Measurements from ENCODE around the gene MEIOB.
"Not testable (repeated sequence)": the region's sequence is repeated elsewhere in the genome, so short reads cannot be mapped to it uniquely, and the experiment has no call there.

The MEIOB gene, protein sequence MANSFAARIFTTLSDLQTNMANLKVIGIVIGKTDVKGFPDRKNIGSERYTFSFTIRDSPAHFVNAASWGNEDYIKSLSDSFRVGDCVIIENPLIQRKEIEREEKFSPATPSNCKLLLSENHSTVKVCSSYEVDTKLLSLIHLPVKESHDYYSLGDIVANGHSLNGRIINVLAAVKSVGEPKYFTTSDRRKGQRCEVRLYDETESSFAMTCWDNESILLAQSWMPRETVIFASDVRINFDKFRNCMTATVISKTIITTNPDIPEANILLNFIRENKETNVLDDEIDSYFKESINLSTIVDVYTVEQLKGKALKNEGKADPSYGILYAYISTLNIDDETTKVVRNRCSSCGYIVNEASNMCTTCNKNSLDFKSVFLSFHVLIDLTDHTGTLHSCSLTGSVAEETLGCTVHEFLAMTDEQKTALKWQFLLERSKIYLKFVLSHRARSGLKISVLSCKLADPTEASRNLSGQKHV

DNA sequence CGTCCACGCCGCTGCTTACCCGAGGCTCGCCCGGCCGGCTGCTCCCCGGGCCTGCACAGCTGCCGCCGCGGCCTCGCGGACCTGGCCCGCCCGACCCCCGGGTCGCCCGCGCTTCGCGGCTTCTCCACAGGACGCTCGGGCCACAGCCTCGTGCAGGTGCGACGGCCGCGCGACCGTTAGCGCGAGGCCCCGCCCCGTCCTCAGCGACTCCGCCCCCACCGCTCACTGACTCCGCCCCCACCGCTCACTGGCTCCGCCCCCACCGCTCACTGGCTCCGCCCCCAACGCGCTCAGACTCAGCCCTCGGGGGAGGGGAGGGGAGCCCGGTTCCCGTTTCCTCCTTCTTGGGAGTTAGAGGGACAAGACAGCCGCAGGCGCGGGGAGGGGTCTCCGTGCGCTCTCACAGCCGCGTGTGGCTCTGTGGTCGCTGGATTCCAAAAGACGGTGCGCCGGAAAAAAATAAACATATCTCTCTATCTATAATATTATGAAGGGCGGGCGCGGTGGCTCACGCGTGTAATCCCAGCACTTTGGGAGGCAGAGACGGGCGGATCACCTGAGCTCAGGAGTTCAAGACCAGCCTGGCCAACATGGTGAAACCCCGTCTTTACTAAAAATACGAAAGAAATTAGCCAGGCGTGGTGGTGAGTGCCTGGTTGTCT, at the start of gene MEIOB:
MEIOB (minus strand) TSS at position 191 of the 662 bp plus-strand sequence. CDS start 3,989 bp downstream, outside the sequence.
- no peak for DNase-seq

DNA sequence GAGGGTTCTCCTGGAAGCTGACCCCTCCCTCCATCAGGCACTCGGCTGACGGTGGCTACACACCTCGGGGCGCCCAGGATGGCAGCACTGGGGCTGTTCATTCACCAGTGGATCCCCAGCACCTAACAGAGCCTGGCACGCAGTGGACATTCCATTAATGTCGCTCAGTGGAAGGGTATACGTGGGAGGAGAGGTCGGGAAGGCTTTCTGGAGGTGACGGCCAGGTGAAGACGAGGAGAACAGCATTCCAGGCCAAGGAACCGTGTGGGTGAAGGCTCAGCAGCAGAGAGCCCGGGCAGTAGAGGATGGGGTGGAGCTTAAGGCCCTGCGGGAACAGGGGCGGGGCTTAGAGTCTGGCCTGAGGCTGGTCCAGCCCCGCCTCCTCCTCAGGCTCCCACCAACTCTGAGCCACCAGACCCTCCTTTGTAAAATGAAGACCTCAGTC, 48.8 kb upstream of the MEIOB start:
- no peak for DNase-seq

DNA sequence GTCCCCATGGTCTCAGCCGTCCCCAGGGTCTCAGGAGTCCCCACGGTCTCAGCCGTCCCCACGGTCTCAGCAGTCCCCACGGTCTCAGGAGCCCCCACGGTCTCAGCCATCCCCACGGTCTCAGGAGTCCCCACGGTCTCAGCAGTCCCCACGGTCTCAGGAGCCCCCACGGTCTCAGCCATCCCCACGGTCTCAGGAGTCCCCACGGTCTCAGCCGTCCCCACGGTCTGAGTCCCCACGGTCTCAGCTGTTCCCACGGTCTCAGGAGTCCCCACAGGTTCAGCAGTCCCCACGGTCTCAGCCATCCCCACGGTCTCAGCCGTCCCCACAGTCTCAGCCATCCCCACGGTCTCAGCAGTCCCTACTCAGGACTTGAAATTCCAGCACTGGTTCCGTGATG, 48.2 kb upstream of the MEIOB start:
- not testable (repeated sequence) for DNase-seq

DNA sequence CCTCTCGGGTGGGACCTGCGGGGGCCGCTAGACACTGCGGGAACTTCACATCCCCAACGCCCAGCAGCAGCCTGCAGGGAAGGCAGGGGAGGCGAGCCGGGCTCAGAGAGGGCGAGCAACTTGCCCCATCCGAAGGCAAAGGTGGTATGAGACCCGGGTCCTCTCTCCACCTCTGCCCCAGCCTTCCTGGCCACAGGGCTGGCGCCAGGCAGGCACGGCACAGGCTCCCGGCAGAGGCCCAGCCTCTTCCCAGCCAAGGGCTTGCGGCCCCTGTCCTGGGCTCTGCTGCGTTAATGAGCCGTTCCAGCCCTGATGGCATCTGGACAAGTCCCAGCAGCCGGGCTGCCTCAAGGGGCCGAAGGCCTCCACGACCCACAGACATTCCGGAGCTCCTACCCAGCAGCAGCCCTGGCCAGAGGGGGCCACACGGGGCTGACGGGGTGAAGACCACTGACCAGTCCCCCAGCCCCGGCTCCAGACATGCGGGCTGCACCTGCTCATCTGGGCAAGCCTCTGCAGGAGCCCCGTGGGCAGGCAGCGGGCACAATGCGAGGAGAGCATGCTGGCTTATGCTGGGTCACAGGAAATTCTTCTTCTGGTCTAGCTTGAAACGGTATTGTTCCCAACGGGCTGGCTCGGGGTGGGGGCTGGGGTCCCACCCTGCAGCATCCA, 47.5 kb upstream of the MEIOB start:
- no peak for DNase-seq

DNA sequence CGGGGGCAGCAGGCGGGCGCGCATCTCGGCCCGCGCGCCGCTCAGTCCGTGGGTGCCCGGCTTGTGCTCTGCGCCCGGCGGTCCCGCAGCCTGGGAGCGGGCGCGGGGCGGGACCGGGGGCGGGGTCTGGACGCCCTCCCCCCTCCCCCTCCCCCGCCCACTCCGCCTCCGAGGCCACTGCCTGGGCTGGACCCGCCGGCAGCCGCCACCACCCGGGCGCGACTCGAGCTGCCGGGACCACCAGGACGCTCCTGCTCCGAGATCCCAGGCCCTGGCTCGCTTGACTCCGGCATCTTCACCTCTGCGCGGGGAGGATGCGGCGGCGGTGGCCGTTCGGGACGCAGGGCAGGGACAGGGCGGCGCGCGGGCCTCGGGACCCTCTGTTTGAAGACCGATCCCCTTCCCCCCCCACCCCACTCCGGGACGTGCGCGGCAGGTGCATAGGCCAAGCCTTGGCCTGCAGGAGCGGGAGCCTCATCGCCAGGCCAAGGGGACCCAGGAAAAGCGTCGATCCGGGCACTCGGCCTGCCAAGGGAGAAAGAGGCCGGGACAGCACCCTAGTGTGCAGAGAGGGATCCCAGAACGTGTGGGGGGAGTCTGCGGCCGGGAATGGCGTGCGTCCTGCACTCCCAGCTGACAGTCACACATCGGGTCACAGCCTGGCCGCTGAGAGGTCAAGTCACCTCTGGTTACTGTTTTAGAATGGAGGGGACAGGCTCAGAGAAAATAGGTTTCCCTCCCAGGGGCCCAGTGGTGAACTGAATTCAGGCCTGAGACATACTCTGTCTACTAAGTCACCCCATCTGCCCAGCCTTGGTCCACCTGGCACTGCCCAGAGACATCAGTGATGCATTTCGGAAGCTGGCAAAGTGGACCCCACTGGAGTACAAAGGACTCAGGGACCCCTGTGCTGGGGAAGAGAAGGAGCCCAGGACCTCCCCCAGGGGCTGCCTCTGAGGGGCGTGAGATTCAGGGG, 46.7 kb upstream of the MEIOB start, which contains the start of gene HS3ST6:
HS3ST6 (minus strand) TSS at position 65 of the 976 bp plus-strand sequence. CDS start 92 bp downstream, outside the sequence.
- DNase-seq: no peak

DNA sequence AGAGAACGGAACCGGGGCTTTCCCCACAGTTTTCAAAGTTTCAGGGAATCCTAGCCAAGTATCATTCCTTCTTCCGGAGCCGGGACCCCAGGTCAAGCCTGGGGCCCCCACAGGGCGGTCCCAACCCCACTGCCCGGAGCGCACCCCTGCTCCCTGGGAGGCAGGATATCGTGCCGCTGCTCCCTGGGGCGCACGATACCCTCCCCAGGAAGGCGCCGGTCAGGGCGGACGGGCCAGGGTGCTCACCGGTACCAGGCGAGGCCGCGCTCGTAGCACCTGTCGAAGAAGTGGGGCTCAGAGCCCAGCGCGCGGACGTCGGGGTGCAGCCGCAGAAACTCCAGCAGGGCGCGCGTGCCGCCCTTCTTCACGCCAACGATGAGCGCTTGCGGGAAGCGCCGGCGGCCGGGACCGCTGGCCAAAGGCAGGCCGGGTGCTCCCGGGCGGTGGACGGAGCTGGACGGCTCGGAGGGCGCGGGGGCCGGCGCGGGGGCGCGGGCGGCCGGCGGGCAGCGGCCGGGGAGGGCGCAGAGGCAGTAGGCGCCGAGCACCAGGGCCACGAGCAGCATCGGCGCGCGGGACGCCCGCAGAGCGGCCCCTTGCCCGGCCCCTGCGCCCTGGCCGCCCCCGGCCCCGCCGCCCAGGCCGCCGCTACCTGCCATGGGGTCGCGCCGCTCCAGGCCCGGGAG, 45.8 kb upstream of the MEIOB start:
- DNase-seq: no peak

DNA sequence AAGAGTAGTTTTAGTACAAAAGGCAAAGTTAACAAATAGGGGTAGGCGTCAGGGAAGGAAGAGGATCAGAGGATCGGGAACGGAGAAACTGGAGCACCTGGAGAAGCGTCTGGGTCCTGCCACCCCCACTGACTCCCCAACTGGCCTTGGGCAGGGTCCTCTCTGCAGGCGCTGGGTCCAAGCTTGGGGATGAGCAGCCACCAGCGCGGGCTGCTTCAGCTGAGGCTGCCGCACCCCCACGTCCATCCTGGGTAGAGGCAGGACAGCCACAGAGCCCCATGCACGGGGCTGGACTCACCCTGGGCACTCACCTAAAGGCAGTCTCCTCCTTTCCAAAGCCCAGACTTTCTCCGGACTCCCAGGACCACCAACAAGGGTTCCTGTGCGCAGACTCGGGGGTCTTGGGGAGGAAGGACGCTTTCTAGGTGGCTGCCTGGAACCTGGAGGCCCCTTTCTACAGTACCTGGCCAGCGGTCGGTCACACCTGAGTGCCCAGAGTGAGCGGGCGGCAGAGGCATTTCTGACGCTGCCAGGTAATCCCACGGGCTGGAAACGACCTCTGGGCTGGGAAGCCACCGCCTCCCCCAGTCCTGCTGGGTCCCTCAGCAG, 45.2 kb upstream of the MEIOB start:
- no peak for DNase-seq

DNA sequence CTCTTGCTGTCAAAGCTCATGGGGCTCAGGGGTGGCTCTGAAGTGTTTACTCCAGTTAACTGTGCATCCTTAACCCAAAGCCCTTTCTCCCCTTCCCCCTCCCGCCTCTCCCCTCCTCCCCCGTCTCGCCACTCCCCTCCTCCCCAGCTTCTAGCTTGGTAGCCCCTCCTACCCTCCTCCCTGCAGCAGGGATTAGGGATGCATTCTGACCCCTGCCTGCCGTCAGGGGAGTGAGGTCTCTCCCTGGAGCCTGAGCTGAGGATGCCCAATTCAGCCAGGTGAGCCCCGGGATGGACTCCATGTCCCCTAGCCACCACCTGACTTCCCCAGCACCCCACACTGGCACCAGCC, 44.7 kb upstream of the MEIOB start:
- no peak for DNase-seq

DNA sequence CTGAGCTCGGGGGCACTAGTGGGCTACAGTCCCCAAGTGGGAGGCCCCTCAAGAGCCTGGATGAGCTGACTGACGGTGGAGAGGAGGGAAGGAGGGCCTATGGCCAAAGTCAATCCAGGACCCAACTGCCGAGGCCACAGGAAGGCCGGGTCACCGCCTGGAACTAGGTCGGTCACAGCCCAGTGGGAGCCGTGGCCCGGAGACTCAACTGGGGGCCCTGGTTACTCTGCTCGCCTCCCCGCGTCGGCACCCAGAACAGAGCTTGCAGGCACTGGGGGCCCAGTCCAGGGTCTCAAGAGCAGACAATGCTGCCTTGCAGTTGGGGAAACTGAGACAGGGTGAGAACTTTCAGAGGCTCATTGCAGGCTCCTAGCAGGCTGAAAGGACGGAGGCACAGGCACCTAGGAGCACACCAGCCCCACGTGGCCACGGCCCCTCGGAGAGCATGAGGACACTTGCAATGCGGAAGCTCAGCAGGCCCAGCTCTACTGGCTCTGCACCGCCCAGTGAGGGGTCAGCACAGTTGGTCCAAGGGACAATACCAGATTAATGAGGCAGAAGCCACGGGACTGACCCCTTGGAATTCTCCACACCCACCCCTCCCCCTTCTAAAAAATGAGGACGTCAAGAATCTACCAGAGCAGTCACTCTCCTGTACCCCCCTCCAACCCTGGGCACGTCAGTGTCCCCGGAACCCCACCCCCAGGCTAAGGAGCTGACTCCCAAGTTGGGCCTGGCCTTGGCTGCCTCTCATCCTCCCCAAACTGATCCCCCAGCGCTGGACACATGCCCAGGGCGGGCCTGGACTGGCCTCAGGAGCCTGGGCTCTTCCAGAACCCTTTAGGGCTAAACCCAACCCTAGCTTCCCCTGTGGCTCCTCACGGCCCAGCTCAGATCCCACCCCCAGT, 44.0 kb upstream of the MEIOB start:
- DNase-seq: no peak

DNA sequence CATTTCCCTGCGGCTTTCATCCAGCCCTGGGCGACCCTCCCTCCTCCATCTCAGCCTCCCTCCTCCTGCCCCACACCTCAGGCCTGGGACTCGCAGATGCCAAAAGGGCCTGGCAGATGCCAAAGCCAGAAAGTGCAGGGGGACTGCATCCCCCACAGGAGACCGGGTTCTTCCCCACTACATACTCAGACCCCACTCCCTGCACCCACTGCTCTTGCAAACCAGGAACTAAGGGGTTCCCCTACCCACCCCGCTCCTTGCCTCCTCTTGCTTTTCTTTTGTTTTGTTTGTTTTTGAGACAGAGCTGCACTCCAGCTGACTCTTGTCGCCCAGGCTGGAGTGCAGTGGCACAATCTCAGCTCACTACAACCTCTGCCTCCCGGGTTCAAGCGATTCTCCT, 43.0 kb upstream of the MEIOB start:
- no peak for DNase-seq

DNA sequence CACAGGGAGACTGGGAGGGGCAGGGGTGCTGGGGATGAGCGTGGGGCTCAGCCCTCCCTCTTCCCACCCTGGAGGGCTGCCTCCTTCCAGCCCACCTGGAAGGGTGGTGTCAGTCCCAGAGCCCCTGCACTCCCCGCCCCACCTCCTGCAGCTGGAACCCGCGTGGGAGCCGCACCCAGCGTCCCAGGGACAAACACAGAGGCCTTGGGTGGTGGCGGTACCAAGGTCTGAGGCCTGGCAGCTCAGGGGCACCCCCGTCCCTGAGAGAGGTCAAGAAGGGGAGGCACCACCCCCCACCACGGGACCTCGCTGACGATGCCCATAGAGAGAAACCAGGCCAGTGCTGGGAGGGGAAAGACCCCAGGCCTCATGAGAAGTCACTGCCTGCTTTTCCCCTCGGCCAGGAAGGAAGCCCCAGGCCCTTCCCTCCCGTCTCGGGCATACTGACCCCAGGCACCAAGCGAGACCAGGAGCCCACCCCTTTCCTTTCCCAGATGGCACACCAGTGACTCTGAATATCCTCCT, 42.2 kb upstream of the MEIOB start:
- no peak for DNase-seq

DNA sequence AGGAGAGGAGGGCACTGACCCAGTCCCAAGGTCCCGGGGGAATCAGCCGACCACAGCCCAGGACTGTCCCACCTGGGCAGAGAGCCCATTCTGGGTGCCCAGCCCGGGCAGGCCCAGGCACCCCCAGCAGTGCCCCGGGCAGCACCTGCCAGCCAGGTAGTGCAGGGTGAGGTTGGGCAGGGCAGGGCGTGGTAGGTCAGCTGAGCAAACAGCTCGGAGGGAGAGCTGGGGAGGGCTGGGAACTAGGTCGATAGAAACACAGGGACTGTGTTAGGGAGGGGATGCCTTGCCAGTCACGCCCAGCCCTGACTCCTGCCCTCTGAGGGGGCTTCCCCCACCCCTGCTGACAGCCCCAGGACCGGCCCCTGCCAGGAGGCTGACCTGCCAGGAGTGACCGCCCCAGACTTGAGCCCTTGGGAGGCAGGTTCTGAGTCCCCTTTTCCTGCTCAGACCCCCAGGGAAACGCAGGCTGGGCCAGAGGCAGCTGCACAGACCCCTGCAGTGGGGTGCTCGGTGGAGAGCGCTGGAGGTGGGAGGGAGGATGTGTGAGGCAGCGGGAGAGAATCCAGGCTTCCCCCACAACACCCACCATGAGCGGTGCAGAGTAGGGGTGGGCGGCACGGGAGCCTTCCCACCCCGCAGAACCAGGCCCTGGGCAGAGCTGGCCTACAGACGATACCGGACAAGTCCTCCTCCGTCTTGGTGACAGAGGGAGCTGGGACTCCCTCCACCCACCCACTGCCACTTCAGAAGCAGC, 41.5 kb upstream of the MEIOB start:
- peak; percentile 83 for DNase-seq

DNA sequence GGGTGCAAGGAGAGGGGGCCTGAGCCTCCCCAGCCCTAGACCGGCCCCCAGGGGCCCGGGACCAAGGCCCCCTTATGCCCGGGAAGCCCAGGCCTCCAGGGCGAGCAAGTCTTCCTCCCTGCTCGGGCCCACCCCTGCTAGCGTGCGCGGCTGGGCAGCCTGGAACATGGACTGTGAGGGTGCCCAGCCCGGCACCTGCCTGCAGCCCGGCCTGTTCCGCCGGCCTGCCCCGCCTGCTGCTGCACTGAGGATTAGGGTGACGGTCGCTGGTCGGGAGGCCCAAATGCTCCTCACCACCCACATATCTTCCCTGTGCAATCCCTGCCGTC, 40.2 kb upstream of the MEIOB start:
- no peak for DNase-seq

DNA sequence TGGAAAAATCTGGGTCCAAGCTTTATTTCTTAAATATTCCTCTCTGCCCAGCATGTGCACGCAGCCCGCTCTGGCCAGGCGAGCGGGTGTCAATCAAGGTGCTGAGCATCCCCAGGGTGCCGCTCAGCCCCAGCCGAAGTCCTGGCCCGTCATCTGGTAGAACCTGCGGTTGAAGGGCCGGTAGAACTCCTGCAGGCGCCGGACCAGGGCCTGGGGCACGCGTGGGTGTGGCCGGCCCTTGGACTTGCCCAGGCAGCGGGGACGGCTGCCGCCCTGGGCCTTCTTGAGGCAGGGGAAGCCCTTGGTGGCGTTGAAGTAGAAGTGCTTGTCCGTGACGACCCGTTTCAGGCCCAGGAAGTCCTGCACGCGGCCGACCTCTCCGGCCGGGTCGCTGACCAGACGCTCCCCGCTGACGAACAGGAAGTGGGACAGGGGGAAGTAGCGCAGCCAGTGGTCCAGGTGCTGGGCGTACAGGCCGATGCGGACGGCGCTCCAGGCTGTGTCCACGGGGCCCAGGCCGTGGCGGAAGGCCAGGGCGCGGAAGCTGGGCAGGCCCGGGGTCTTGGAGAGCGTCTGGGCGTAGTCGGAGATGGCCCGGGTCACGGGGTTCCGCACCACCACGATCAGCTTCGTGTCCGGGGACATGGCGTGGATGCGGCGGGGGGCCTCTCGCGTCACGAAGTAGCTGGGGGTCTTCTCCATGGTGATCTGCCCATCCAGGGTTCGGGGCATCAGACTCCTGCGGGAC, 39.7 kb upstream of the MEIOB start:
- no peak for DNase-seq

DNA sequence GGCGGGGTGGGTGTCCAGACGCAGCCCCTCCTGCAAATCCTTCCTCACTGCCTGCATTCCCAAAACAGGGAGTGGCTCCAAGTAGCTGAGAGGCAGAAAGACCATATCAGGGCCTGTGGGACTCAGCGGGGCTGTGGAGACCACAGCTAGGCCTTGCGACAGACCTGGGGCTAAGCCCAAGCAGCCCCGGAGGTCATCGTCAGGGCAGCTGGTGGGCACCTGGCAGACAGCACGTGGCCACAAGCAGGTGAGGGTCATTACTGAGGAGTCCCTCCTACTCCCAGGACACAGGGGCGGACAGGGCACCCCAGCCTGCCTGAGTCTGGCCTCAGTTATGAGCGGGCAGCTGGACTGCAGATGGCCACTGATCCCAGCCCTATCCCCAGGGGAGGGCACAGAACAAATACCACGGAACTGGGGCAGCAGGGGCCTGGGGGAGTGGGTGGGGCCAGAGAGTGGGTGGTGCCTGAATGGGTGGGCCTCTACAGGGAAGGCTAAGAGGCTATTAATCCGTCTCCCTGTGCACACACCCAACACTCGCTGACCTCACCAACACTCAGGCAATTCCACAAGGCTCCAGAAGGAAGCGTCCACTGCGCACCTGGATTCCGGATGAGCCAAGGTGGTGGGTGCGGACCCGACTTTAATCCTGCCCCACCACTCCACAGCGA, 37.7 kb upstream of the MEIOB start:
- DNase-seq: peak; percentile 68

DNA sequence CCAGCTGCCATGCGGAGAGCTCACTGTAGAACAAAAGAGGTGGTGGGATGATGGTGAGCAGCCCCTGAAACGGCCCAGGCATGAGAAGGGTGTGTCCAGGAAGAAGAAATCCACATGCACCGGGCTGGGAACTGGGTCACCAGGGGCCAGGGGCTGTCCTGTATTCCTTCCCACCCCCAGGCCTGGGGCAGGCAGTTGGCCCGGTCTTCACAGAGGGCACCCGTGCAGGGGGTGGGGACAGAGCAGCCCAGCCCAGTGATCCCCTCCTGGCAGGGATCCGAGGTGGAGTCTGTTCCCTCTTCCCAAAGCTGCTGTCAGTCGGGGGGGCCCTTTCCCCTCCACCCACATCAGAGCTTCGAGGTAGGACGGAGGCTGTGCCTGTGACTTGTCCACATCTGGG, 37.0 kb upstream of the MEIOB start:
- no peak for DNase-seq

DNA sequence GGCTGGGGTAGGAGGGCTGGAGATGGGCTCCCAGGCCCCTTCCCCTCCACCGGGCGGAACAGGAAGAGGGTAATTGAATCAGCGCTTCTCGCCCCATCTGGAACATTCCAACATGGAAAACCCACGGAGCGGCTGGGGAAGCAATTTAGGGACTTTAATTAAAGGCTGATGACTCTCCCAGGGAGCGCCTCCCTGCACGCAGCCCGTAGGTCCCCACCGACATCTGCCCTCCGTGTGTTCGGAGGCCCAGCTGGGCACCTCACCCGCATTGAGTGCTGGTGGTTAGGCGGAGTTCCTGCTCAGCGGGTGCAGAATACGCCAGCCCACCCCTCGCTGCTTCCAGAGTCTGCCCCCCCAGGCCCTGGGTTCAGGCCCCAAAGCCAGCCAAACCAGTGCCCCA, 36.2 kb upstream of the MEIOB start:
- no peak for DNase-seq

Measured in DMS153 (cell line).